Glomerular endothelial cell (primary cell): ENCODE measurements around the gene LCE3A. TPM values are rescaled to one million over a fixed set of nuclear protein-coding genes. Genes with fewer than 3 reads are reported as not detected.
"Not testable (repeated sequence)": the region's sequence is repeated elsewhere in the genome, so short reads cannot be mapped to it uniquely, and the experiment has no call there.

Experiments used
- DNase-seq: peaks from one replicate; pipeline ENCODE4 v3.0.0-alpha.2; 2011; ENCODE audit warnings: low read depth, low spot score; ENCODE audit errors: extremely low read depth
- total RNA-seq: library from RNA; depleted of rRNA; stranded (reverse); fragments of >200 nt; gene quantifications from 2 replicates; pipeline ENCODE4 v1.2.3, GENCODE V29; 2015

Gene LCE3A, protein sequence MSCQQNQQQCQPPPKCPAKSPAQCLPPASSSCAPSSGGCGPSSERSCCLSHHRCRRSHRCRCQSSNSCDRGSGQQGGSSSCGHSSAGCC
- total RNA-seq: not detected in 2 replicates

DNA sequence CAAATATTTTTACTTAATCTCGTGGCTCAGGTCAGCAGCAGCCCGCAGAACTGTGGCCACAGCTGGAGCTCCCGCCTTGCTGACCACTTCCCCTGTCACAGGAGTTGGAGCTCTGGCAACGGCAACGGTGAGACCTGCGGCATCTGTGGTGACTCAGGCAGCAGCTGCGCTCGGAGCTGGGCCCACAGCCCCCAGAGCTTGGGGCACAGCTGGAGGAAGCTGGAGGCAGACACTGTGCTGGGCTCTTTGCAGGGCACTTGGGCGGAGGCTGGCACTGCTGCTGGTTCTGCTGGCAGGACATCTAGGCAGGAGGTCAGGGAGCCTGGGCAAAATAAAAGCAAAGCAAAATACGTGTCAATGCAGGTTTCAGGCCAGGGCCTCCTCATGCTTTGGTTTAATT lies at the start of gene LCE3A:
Gene LCE3A, minus strand, starts transcription at position 301 of the 400 bp plus-strand sequence. Its CDS starts 0 bp downstream, at position 301.
- DNase-seq: no peak

DNA sequence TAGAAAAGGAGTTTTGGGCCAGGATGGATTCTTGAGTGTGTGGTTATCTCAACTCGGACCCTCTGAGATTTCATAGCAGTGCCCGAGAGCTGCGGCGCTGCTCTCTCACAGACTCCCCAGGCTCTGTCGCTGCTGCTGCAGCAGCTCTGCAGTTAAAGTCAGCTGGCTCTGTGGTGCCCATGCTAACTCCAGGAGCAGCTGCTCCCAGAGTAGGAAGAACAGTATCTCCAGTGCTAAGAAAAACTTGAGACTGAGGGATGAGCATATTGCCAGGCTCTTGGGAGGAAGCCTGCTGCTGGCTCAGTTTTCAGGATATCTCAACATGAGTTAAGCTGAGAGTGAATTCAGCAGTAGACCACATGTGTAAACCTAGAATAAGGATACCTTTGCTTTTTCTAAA lies 44.7 kb upstream of the LCE3A start:
- DNase-seq: no peak

DNA sequence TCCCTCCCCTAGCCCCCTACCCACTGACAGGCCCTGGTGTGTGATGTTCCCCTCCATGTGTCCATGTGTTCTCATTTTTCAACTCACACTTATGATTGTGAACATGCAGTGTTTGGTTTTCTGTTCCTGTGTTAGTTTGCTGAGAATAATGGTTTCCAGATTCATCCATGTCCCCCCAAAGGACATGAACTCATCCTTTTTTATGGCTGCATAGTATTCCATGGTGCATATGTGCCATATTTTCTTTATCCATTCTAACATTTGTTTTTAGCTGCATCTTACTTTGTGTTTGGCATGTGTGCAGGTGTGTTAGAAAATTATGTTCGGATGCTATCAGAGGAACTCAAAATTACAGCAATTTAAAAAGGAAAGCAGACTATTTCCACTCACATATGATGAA lies 43.3 kb upstream of the LCE3A start:
- not testable (repeated sequence) for DNase-seq

DNA sequence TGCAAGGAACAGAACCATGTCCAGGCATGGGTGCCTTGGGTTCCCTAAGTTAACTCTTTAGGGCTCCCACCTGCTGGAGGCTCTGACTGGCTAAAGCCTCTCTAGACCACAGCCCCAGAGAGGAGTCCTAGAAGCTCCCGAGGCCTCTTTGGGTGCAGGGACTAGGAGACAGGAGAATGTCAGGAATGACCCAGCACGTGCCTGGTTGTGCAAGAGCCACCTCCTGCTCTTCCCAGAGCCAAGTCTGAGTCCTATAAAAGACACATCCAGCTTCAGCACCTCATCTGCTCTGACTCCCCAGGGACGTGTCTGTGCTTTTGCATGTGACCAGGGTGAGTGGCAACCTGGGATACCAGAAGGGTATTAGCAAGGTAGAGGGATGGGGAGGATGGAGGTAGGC lies 40.2 kb upstream of the LCE3A start, which contains the start of gene LCE2D:
Gene LCE2D, plus strand, starts transcription at position 283 of the 400 bp plus-strand sequence. CDS start 726 bp downstream, outside the sequence.
- no peak for DNase-seq

DNA sequence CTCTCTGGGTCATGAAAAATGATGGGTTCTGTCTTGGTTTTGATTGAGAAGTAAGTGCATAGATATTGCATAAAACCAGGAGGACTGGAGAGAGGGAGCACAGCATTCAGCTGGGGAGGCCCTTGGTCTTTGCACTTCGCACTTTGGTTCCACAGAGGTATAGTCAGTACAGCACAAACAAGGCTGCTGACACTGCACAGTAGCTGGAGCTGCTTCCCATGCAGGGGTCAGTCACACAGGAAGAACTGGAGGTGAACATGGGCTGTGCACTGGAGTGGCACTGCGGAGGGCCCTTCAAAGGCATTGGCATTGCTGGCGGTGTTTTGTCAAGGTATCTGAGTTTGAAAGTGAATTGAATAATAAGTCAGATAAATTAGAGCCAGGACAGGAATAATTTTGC lies 35.7 kb upstream of the LCE3A start:
- no peak for DNase-seq

DNA sequence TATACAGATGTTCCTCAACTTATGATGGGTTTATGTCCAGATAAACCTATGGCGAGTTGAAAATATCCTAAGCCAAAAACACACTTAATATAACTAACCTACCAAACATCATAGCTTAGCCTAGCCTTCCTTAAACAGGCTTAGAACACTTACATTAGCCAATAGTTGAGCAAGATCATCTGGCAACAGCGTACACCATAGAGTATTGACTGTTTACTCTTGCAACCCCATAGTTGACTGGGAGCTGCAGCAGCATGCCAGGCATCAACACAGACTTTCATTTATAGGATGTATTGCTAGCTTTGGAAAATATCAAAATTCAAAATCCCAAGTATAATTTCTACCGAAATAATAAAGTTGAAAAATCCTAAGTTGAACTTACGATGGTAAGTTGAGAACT lies 34.8 kb upstream of the LCE3A start:
- no peak for DNase-seq

DNA sequence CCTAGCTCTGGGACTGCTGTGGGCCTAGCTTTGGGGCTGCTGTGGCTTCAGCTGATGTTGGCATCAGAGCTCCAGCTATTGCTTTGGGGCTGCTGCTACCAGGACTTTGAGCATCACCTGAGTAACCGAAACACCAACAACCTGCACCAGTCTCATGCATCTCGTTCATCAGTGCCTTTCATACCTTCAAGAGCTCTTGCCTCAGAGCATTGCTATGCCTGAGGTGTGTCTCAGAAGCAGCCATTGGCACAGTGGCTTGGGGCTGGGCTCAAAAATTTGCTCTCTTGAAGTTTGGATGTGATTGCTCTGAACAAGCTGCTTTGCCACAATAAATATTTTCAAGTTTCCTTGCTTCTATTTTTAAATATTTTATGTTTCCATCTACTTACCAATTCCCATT lies 33.6 kb upstream of the LCE3A start:
- DNase-seq: no peak

DNA sequence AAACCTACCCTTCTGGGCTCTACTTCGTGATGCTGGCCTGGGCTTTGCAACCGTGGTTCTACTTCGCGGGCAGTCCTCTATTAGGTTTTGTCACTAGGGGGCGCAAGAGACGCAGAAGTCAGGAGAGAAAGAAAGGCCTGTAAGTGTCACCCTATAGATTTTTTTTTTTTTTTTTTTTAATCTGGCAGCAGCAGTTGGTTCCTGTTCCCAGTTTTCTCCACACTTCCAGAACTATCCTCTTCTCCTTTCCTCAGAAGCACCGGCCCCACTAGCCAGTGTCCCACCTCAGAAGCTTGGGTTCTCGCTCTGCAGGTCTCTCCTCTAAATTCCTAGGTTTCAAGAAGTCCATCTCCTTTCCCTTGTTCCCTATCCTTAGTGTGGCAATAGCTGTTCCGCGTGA lies 31.2 kb upstream of the LCE3A start:
- DNase-seq: no peak

DNA sequence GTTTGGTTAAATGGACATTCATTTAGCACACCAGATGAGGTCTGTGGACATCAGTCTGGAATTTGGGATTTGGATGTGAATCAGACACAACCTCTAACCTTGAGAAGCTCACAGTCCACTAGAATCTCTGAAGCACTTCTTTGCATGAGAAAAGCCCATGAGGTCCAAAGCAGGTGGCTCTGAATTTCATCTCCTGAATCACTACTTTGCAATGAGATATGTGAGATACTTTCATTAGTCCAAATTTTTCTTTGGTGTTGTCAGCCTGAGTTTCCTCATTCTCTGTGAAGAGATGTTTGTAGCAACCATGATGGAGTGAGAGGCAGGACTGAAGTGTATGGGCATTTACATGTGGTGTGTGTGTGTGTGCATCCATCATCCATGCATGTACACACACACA lies 23.8 kb upstream of the LCE3A start:
- no peak for DNase-seq

DNA sequence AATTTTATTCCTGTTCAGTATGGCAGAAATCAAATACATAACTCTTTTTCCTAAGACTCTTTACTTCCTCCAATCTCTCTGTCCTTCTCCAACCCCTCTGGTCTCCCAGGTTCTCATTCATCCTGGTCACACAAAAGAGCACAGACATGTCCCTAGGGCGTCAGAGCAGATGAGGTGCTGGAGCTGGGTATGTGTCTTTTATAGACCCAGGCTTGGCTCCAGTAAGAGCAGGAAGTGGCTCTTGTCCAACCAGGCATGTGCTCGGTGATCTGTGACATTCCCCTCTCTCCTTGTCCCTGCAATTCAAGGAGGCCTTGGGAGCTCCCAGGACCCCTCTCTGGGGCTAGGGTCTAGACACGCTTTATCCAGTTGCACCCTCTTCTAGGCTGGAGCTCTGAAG lies 22.2 kb upstream of the LCE3A start:
- DNase-seq: no peak

DNA sequence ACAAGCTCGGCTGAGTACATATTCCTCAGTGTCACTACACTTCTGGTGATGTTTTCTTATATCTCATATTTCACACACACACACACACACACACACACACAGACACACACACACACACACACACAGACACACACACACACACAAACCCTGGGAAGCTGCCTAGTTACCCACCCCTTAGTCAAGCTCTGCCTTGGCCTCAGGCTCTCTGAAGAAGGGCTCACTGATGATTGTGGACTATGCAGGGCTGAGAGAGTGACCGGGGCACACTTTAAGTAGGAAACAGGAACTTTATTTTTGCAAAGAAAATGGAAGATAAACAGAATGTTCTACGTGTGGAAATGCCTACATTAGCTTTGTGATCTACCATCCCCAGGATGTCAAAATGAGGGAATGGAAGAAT lies 21.0 kb upstream of the LCE3A start:
- DNase-seq: no peak

DNA sequence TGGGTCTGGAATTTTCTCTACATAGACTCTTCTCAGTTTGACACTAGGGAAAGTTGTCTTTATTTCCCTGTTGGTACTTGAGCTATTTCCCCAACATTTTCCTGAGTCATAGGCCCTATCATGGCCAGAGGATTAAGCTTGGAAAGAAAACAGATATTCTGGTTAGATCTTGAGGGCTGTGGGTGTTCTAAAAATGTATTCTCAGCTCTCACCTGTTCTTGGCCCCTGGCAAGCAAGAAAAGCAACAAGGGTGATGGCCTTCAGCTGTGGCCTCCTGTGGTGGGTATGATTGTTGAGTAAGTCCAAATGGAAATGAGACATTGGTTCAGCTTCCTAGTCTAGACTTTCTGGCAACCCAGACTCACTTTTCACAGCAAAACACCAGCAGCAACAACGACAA lies 17.4 kb upstream of the LCE3A start:
- no peak for DNase-seq

DNA sequence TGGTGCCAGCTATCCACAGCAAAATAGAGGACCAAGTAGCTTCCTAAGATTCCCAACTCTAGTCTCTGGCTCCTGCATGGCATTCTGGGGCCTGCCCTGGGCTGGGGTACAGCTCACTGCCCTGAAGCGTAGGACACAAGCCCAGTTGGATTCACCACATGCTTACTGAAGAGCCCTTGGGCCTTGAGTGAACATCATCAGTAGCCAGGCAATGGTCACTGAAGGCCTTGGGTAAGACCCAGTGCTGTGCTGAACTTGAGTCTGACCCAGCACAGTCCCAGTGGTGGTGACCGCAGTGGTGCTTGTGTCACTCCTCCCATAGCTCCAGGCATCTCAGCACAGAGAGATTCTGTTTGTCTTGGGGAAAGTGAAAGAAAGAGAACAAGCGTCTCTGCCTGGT lies 7.7 kb upstream of the LCE3A start:
- DNase-seq: no peak

DNA sequence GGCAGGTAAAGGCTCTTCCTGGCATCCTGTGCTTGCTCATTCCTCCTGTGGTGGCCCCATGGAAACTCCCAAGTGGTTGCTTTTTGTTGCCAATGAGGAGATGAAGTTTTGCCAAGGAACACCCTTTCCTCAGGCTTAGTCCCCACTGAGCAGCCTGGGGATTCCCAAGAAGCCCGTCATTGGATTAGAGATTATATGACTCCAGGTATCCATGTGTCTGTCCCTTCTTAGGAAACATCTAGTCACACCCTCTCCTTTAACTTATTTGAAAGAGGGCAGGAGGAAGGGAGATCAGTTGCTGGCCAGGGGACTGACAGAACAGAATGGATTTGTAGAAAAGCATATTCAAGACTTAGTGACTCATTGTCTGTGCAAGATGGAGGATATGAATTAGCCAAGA lies 3.8 kb upstream of the LCE3A start:
- no peak for DNase-seq

DNA sequence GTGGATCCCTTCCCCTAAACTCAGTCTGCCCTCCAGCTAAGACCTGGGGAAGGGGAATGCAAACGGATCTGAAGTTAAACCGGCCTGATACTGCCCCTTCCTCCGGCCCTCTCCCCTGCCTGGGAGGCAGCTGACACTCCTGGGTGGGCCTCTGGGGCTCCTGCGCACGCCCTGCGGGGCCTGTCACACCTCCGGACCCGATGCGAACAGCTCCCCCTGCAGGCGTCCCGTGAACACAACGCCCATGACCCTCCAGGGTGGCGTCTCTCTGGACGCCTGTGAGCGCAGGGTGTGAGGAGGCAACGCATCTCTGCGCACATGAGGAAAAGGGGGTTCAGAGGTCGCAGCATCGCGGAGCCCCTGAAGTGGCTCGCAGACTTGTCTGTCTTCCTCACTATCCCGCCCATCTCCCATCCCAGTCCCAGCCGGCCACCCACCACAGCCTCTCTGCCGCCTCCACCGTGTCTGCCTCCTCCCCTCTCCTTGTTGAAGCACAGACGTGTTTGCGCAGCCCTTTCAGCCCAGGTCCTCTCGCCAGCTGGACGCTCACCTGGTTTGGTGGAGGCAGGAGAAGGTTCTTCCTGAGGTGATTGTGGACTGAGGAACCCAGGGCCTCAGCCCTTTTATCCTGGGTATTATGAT lies 421 bp upstream of the LCE3A start:
- DNase-seq: no peak

DNA sequence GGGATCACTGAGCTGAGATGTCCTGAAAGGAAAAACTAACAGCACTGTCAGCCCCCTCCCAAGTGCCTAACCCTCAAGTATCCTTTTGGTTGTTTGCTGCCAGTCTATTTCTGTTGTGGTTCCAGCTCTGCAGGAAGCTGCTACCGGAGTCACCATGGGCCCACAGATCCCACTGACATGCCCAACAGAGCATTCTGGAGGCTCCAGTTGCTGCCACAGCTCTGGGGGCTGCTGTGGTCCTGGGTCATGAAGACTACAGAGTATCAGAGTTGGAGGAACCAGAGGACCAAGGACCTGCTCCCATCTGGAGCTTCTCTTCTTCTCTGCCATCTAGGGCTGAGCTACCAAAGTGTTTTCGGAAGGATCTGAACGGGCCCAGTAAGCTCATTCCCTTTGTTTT lies 910 bp downstream of the LCE3A start:
- DNase-seq: no peak

DNA sequence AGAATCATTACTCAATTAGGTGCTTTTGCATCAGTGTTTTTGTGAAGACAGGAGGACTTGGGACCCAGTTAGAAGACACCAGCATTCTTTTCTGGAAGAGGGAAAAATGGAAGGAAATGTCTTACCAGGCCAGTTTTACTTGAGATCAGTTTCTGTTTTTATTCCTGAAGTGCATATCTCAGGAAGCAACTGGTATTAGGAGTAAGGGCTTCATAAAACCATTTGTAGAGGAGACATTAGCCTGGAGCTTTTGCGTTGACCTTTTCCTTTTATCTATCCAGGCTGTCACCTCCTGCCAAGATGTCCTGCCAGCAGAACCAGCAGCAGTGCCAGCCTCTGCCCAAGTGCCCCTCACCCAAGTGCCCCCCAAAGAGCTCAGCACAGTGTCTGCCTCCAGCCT lies 9.4 kb downstream of the LCE3A start, which contains the start of gene LCE3B:
Gene LCE3B, plus strand, starts transcription at position 301 of the 400 bp plus-strand sequence. Its CDS starts 0 bp downstream, at position 301.
- no peak for DNase-seq

DNA sequence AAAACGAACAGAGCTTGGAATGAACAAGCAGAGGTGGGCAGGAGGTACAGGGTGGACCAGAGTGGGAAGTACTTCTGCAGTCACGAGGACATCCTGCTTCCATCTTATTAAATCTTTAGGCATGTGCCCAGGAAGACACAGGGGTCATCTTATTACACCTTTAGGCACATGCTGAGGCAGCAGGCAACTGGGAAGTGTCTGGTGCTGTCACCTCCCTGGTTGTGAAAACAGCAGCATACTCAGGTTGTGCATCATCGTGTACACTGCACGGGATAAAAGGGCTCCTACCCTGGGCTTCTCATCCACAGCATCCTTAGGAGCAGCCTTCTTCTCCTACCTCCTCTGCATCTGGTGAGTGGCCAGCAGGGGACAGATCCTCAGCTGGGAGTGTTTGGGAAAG lies 23.0 kb downstream of the LCE3A start, which contains the start of gene LCE3C:
Gene LCE3C, plus strand, starts transcription at position 301 of the 400 bp plus-strand sequence. CDS start 498 bp downstream, outside the sequence.
- no peak for DNase-seq

DNA sequence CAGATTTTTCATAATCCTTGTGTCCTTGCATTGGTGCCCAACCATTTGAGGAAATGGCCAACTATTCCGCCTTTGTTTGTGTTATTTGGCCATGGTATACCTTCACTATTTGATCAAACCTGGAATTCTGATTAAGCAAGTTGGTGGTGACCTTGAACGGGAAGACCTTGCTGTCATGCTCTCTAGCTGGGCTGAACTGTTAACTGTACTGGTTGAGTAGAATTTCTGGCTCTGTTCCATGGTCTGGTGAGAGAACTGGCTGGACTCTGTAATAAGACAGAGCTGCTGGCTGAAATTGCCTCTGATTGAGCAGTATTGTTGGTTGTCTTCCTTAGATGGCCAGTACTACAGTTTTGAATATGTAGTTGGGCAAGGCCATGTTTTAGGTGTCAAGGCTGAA lies 25.9 kb downstream of the LCE3A start:
- no peak for DNase-seq

DNA sequence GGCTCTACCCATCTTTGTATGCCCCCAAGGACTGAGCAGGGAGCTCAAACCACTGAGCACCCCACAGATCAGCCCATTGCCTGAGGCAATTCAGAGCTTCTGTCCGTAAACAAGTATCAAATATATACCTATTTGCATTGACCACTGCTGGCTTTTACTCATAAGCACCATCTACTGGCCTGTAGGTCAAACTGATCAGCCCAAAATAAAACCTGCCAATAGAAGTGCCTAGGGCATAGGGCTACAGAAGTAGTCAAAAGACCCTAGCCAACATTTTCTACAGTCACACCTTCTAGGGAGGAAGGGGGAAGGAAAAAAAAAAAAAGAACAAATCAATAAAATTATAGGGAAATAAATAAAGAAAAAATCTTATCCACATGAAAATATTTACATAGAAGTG lies 37.3 kb downstream of the LCE3A start:
- no peak for DNase-seq

DNA sequence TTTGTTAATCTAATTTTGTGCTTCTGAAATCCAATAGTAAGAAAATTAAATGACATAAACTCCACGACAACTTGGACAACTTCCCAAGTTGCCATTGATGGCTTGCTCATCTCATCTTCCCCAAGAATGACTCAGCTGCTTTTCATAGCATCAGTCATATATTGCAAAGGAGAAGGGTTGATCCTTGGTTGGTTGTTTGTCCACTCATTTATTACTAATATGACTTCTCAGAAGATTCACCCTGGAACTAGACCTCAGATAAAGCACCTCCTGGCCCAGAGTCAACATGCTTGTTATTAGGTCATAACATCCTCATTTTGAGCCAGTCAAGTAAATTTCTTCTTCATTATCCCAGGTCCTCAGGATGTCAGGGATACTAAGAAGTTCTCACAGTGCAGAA lies 40.3 kb downstream of the LCE3A start:
- no peak for DNase-seq

DNA sequence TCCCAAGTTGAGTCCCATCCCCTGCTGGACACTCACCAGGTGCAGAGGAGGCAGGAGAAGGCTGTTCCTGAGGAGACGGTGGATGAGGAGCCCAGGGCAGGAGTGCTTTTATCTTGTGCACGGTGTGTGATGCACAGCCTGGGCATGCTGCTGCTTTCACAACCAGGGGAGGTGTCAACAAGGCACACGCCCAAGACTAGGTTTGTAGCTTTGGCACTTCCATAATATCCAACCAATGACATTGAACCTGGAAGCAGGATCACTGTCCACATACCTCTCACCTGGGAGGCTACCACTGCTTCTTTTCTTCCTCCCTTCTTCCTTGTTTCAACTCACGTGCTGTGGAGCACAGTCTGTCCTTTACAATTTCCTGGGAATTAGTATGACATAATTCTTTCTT lies 42.5 kb downstream of the LCE3A start, which contains the start of gene LCE3D:
Gene LCE3D, minus strand, starts transcription at position 84 of the 400 bp plus-strand sequence. CDS start 580 bp downstream, outside the sequence.
- DNase-seq: no peak
